ENCODE results near the gene CCER1. TPM values are rescaled to one million over a fixed set of nuclear protein-coding genes. Genes with fewer than 3 reads are reported as not detected.

CCER1 gene
- total and polyA plus RNA-seq, 4 donors: not detected

DNA sequence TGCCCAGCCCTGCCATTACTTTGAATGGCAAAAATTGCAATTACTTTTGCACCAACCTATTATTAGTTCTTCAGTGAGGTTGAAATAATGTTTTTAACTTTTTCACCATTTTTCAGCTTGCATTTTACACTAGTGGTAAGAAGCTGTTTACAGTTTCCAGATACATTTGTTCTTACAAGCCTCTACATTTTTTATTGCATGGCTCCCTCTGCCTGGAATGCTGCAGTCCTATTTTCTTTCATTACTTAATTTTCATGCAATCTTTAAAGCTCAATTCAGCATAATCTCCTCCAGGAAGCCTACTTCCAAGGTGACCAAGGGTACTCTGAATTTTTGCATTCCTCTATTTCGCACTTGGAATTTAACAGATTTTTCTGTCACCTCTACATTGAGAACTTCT is 33.4 kb downstream of the CCER1 start:
- WGBS, 2 donors: 87 to 93% methylated on average over 1 of the region's 1 CpG
- no peaks in the 10 kb centered on the region for H3K27me3 ChIP-seq (ENCODE audit: control insufficient read depth in 1 of 2, insufficient read depth in 2 of 2, low read length in 1 of 2)

GRCh38 chr12:90920222-90920621 is 34.8 kb downstream of the CCER1 start:
- H3K4me3 ChIP-seq (ENCODE audit: low read length in 2 of 2): no peak overlapping the region
- WGBS, 2 donors: 90 to 98% methylated on average over 1 of the region's 1 CpG
- intact Hi-C loops (cut with DNase I): no loop called here

More for the DNA sequence above, 33.4 kb downstream of the CCER1 start:
- Histone ChIP-seq H3K4me1 (ENCODE audit: control insufficient read depth in 1 of 2, insufficient read depth in 2 of 2, low read length in 2 of 2) (peaks cover 0 to 3% of the 10 kb centered on the region in 2 donors), H3K9me3 (ENCODE audit: control insufficient read depth, low read length) (no peaks in the 10 kb centered on the region), H3K4me3 (ENCODE audit: low read length in 2 of 2) (no peak overlapping the region), H3K27ac (ENCODE audit: low read depth in 1 of 2, low read length in 2 of 2) (no peak overlapping the region), H3K36me3 (ENCODE audit: control insufficient read depth in 1 of 2, insufficient read depth in 2 of 2, low read length in 1 of 2) (no peaks in the 10 kb centered on the region)
- ATAC-seq (ENCODE audit: low FRiP score) (no peak), DNase-seq (no peak)
- intact Hi-C loops (cut with DNase I): no loop called here

GRCh38 chr12:90917431-90917830 is 37.5 kb downstream of the CCER1 start:
- no peak overlapping the region for H3K4me3 ChIP-seq (ENCODE audit: low read length in 2 of 2)
- intact Hi-C loops (cut with DNase I): no loop called here
- peaks cover 6% of the 10 kb centered on the region for H3K9me3 ChIP-seq (ENCODE audit: control insufficient read depth, low read length)
- ATAC-seq (ENCODE audit: low FRiP score) (no peak), DNase-seq (no peak)
- 31 to 36% methylated on average over 2 of the region's 2 CpGs for WGBS, 2 donors
- no peaks in the 10 kb centered on the region for H3K36me3 ChIP-seq (ENCODE audit: control insufficient read depth in 1 of 2, insufficient read depth in 2 of 2, low read length in 1 of 2)
- H3K27ac ChIP-seq (ENCODE audit: low read depth in 1 of 2, low read length in 2 of 2): no peak overlapping the region
- no peaks in the 10 kb centered on the region for H3K27me3 ChIP-seq (ENCODE audit: control insufficient read depth in 1 of 2, insufficient read depth in 2 of 2, low read length in 1 of 2)
- H3K4me1 ChIP-seq (ENCODE audit: control insufficient read depth in 1 of 2, insufficient read depth in 2 of 2, low read length in 2 of 2): peaks cover 0 to 3% of the 10 kb centered on the region in 2 donors

More at GRCh38 chr12:90920222-90920621, 34.8 kb downstream of the CCER1 start:
- Histone ChIP-seq H3K27ac (ENCODE audit: low read depth in 1 of 2, low read length in 2 of 2) (no peak overlapping the region), H3K4me1 (ENCODE audit: control insufficient read depth in 1 of 2, insufficient read depth in 2 of 2, low read length in 2 of 2) (peaks cover 0 to 3% of the 10 kb centered on the region in 2 donors), H3K27me3 (ENCODE audit: control insufficient read depth in 1 of 2, insufficient read depth in 2 of 2, low read length in 1 of 2) (no peaks in the 10 kb centered on the region), H3K9me3 (ENCODE audit: control insufficient read depth, low read length) (no peaks in the 10 kb centered on the region), H3K36me3 (ENCODE audit: control insufficient read depth in 1 of 2, insufficient read depth in 2 of 2, low read length in 1 of 2) (no peaks in the 10 kb centered on the region)
- ATAC-seq (ENCODE audit: low FRiP score) (no peak), DNase-seq (no peak)

GRCh38 chr12:90916516-90916915 is 38.5 kb downstream of the CCER1 start:
- no peak for ATAC-seq (ENCODE audit: low FRiP score)
- H3K9me3 ChIP-seq (ENCODE audit: control insufficient read depth, low read length): peaks cover 6% of the 10 kb centered on the region

DNA sequence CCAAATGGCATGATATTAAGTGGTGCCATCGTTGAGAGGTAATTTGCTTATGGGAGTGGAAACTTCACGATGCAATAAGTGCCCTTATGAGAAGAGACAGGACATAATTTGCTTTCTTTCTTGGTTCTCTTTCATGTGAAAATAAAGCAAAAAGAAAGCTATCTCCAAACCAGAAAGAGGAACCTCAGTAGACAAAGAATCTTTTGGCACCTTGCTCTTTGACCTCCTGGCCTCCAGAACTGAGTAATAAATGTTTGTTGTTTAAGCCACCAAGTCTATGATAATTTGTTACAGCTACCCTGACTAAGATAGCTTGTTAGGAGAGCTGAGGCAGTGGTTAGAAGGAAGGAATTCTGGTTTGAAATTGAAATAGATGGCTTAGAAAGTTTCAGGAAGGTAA is 39.6 kb downstream of the CCER1 start:
- Histone ChIP-seq H3K9me3 (ENCODE audit: control insufficient read depth, low read length) (peaks cover 6% of the 10 kb centered on the region), H3K27ac (ENCODE audit: low read depth in 1 of 2, low read length in 2 of 2) (no peak overlapping the region), H3K4me3 (ENCODE audit: low read length in 2 of 2) (no peak overlapping the region), H3K27me3 (ENCODE audit: control insufficient read depth in 1 of 2, insufficient read depth in 2 of 2, low read length in 1 of 2) (no peaks in the 10 kb centered on the region), H3K4me1 (ENCODE audit: control insufficient read depth in 1 of 2, insufficient read depth in 2 of 2, low read length in 2 of 2) (no peaks in the 10 kb centered on the region), H3K36me3 (ENCODE audit: control insufficient read depth in 1 of 2, insufficient read depth in 2 of 2, low read length in 1 of 2) (no peaks in the 10 kb centered on the region)
- DNase-seq (no peak), ATAC-seq (ENCODE audit: low FRiP score) (no peak)
- 95 to 96% methylated on average over 2 of the region's 2 CpGs for WGBS, 2 donors
- intact Hi-C loops (cut with DNase I): no loop called here

More at GRCh38 chr12:90916516-90916915, 38.5 kb downstream of the CCER1 start:
- no peak for DNase-seq
- peaks cover 0 to 1% of the 10 kb centered on the region in 2 donors for H3K4me1 ChIP-seq (ENCODE audit: control insufficient read depth in 1 of 2, insufficient read depth in 2 of 2, low read length in 2 of 2)
- H3K27me3 ChIP-seq (ENCODE audit: control insufficient read depth in 1 of 2, insufficient read depth in 2 of 2, low read length in 1 of 2): no peaks in the 10 kb centered on the region
- H3K36me3 ChIP-seq (ENCODE audit: control insufficient read depth in 1 of 2, insufficient read depth in 2 of 2, low read length in 1 of 2): no peaks in the 10 kb centered on the region
- intact Hi-C loops (cut with DNase I): no loop called here
- H3K27ac ChIP-seq (ENCODE audit: low read depth in 1 of 2, low read length in 2 of 2): no peak overlapping the region
- H3K4me3 ChIP-seq (ENCODE audit: low read length in 2 of 2): no peak overlapping the region

GRCh38 chr12:90910958-90911357 is 44.0 kb downstream of the CCER1 start:
- intact Hi-C loops (cut with DNase I): no loop called here
- ATAC-seq (ENCODE audit: low FRiP score) (no peak), DNase-seq (no peak)
- WGBS, 2 donors: 57 to 62% methylated on average over 3 of the region's 3 CpGs
- Histone ChIP-seq H3K27me3 (ENCODE audit: control insufficient read depth in 1 of 2, insufficient read depth in 2 of 2, low read length in 1 of 2) (no peaks in the 10 kb centered on the region), H3K9me3 (ENCODE audit: control insufficient read depth, low read length) (peaks cover 6% of the 10 kb centered on the region), H3K27ac (ENCODE audit: low read depth in 1 of 2, low read length in 2 of 2) (no peak overlapping the region), H3K4me1 (ENCODE audit: control insufficient read depth in 1 of 2, insufficient read depth in 2 of 2, low read length in 2 of 2) (no peaks in the 10 kb centered on the region), H3K4me3 (ENCODE audit: low read length in 2 of 2) (no peak overlapping the region), H3K36me3 (ENCODE audit: control insufficient read depth in 1 of 2, insufficient read depth in 2 of 2, low read length in 1 of 2) (no peaks in the 10 kb centered on the region)

DNA sequence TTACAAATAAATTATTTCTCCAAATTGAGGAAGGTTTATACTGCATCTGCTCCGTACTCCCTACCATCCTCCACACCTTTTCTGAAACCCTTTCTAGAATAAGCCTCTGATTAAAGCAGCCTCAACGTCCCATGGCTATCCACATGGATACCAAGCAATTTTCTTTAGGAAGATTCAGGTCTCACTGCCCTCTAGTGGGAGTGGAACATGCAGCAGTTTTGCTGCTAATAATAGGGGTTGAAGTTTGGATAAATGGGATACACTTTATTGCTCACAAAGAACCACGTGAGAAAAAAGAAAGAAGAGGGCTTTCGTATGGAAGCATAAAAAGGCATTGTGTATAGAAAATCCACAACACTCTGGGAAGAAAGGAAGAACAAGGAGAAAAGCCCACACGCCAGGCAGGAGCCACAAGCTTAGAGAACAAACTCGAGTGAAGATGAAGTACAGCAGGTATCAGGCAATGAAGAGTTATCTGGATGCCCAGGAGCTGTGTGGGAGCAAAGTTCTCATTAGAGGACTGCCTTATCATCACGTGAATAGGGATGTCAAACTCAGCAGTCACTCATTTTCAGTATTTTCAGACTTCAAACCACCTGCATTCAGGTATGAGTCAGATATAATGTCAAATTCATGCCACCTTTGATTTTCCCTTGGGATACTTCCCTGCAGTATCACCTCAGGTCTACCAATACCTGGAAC is 45.8 kb downstream of the CCER1 start:
- Histone ChIP-seq H3K27me3 (ENCODE audit: control insufficient read depth in 1 of 2, insufficient read depth in 2 of 2, low read length in 1 of 2) (no peaks in the 10 kb centered on the region), H3K9me3 (ENCODE audit: control insufficient read depth, low read length) (peaks cover 6% of the 10 kb centered on the region), H3K27ac (ENCODE audit: low read depth in 1 of 2, low read length in 2 of 2) (no peak overlapping the region), H3K4me3 (ENCODE audit: low read length in 2 of 2) (no peak overlapping the region), H3K36me3 (ENCODE audit: control insufficient read depth in 1 of 2, insufficient read depth in 2 of 2, low read length in 1 of 2) (no peaks in the 10 kb centered on the region), H3K4me1 (ENCODE audit: control insufficient read depth in 1 of 2, insufficient read depth in 2 of 2, low read length in 2 of 2) (no peaks in the 10 kb centered on the region)
- no peak for DNase-seq
- 53 to 54% methylated on average over 7 of the region's 7 CpGs for WGBS, 2 donors
- no peak for ATAC-seq (ENCODE audit: low FRiP score)
- intact Hi-C loops (cut with DNase I): no loop called here

DNA sequence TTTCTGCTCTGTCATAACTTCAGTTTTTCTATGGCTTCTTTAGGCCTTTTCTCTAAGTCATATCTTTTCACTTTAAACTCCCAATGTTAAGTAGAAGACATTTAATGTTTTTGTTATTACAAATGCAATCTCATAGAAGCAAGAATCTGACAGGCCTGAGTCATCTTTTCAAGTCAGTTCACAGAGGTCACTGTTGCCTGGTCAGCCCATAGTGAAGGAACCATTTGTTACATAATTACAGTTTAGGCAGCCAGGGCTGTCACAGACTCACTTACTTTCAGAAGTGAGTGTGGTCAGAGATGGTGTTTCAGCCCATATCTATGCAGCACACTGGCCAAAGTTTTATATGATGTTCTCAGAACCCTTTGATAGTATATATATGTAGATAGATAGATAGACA is 46.5 kb downstream of the CCER1 start:
- Histone ChIP-seq H3K9me3 (ENCODE audit: control insufficient read depth, low read length) (peaks cover under 1% of the 10 kb centered on the region), H3K36me3 (ENCODE audit: control insufficient read depth in 1 of 2, insufficient read depth in 2 of 2, low read length in 1 of 2) (no peaks in the 10 kb centered on the region), H3K4me3 (ENCODE audit: low read length in 2 of 2) (no peak overlapping the region), H3K27ac (ENCODE audit: low read depth in 1 of 2, low read length in 2 of 2) (no peak overlapping the region), H3K27me3 (ENCODE audit: control insufficient read depth in 1 of 2, insufficient read depth in 2 of 2, low read length in 1 of 2) (no peaks in the 10 kb centered on the region), H3K4me1 (ENCODE audit: control insufficient read depth in 1 of 2, insufficient read depth in 2 of 2, low read length in 2 of 2) (no peaks in the 10 kb centered on the region)
- ATAC-seq (ENCODE audit: low FRiP score) (no peak), DNase-seq (no peak)
- intact Hi-C loops (cut with DNase I): no loop called here

- intact Hi-C loops (cut with DNase I): no loop called here
- DNase-seq (no peak), ATAC-seq (ENCODE audit: low FRiP score) (no peak)
- no peaks in the 10 kb centered on the region for H3K27me3 ChIP-seq (ENCODE audit: control insufficient read depth in 1 of 2, insufficient read depth in 2 of 2, low read length in 1 of 2)
- H3K9me3 ChIP-seq (ENCODE audit: control insufficient read depth, low read length): no peaks in the 10 kb centered on the region
- H3K27ac ChIP-seq (ENCODE audit: low read depth in 1 of 2, low read length in 2 of 2): no peak overlapping the region
- WGBS, 2 donors: 83 to 84% methylated on average over 1 of the region's 1 CpG
- H3K4me1 ChIP-seq (ENCODE audit: control insufficient read depth in 1 of 2, insufficient read depth in 2 of 2, low read length in 2 of 2): no peaks in the 10 kb centered on the region
- H3K4me3 ChIP-seq (ENCODE audit: low read length in 2 of 2): no peak overlapping the region
- no peaks in the 10 kb centered on the region for H3K36me3 ChIP-seq (ENCODE audit: control insufficient read depth in 1 of 2, insufficient read depth in 2 of 2, low read length in 1 of 2)
Measured at GRCh38 chr12:90905691-90906370, 49.1 kb downstream of the CCER1 start.
